KOPT-K1 (cell line): ENCODE data around the gene NPAS3.

Source experiments
- H3K27ac ChIP-seq: fragments of 200-600 bp; sonication (generic); 2 replicates; pipeline ENCODE4 v1.5.1; 2016; ENCODE audit warnings: antibody characterized with exemption, mild to moderate bottlenecking, low read depth, low read length; ENCODE audit not compliant: poor library complexity, severe bottlenecking
- H3K36me3 ChIP-seq: fragments of 200-600 bp; sonication (generic); 2 replicates; pipeline ENCODE4 v1.5.1; 2017; ENCODE audit warnings: antibody characterized with exemption, mild to moderate bottlenecking, low read length, moderate library complexity; ENCODE audit not compliant: insufficient read depth
- H3K9me3 ChIP-seq: fragments of 200-600 bp; sonication (generic); 2 replicates; pipeline ENCODE4 v1.5.1; 2017; ENCODE audit warnings: antibody characterized with exemption, low read length, mild to moderate bottlenecking; ENCODE audit not compliant: insufficient read depth, poor library complexity, severe bottlenecking

The NPAS3 gene

GRCh38 chr14:33508126-33509062 lies 569.7 kb downstream of the NPAS3 start:
- no peaks in the 10 kb centered on the region for H3K9me3 ChIP-seq
- H3K36me3 ChIP-seq: no peaks in the 10 kb centered on the region
- H3K27ac ChIP-seq: no peak overlapping the region

- no peaks in the 10 kb centered on the region for H3K9me3 ChIP-seq
Measured at GRCh38 chr14:33509454-33509853, 570.8 kb downstream of the NPAS3 start.

GRCh38 chr14:33510063-33510481 lies 571.4 kb downstream of the NPAS3 start:
- Histone ChIP-seq H3K9me3 (no peaks in the 10 kb centered on the region), H3K36me3 (no peaks in the 10 kb centered on the region), H3K27ac (no peak overlapping the region)

More at GRCh38 chr14:33509454-33509853, 570.8 kb downstream of the NPAS3 start:
- H3K27ac ChIP-seq: no peak overlapping the region
- H3K36me3 ChIP-seq: no peaks in the 10 kb centered on the region

- no peaks in the 10 kb centered on the region for H3K9me3 ChIP-seq
Measured at GRCh38 chr14:33510991-33511390, 572.3 kb downstream of the NPAS3 start.

GRCh38 chr14:33511851-33512640 lies 573.4 kb downstream of the NPAS3 start:
- Histone ChIP-seq H3K36me3 (no peaks in the 10 kb centered on the region), H3K27ac (no peak overlapping the region), H3K9me3 (no peaks in the 10 kb centered on the region)

More at GRCh38 chr14:33510991-33511390, 572.3 kb downstream of the NPAS3 start:
- H3K36me3 ChIP-seq: no peaks in the 10 kb centered on the region
- H3K27ac ChIP-seq: no peak overlapping the region

GRCh38 chr14:33515441-33515840 lies 576.8 kb downstream of the NPAS3 start:
- no peaks in the 10 kb centered on the region for H3K36me3 ChIP-seq
- H3K27ac ChIP-seq: no peak overlapping the region
- H3K9me3 ChIP-seq: no peaks in the 10 kb centered on the region

GRCh38 chr14:33515899-33516298 lies 577.2 kb downstream of the NPAS3 start:
- Histone ChIP-seq H3K9me3 (no peaks in the 10 kb centered on the region), H3K36me3 (no peaks in the 10 kb centered on the region), H3K27ac (no peak overlapping the region)

GRCh38 chr14:33516898-33517436 lies 578.3 kb downstream of the NPAS3 start:
- no peaks in the 10 kb centered on the region for H3K36me3 ChIP-seq
- H3K27ac ChIP-seq: no peak overlapping the region
- H3K9me3 ChIP-seq: no peaks in the 10 kb centered on the region

- Histone ChIP-seq H3K9me3 (no peaks in the 10 kb centered on the region), H3K27ac (no peak overlapping the region), H3K36me3 (no peaks in the 10 kb centered on the region)
Measured at GRCh38 chr14:33521192-33521591, 582.5 kb downstream of the NPAS3 start.

GRCh38 chr14:33524244-33524643 lies 585.6 kb downstream of the NPAS3 start:
- Histone ChIP-seq H3K9me3 (no peaks in the 10 kb centered on the region), H3K36me3 (no peaks in the 10 kb centered on the region), H3K27ac (no peak overlapping the region)

GRCh38 chr14:33525626-33526025 lies 586.9 kb downstream of the NPAS3 start:
- H3K9me3 ChIP-seq: no peaks in the 10 kb centered on the region
- no peak overlapping the region for H3K27ac ChIP-seq
- no peaks in the 10 kb centered on the region for H3K36me3 ChIP-seq

GRCh38 chr14:33527023-33527634 lies 588.5 kb downstream of the NPAS3 start:
- no peaks in the 10 kb centered on the region for H3K36me3 ChIP-seq
- no peak overlapping the region for H3K27ac ChIP-seq
- H3K9me3 ChIP-seq: no peaks in the 10 kb centered on the region

- H3K9me3 ChIP-seq: no peaks in the 10 kb centered on the region
- no peaks in the 10 kb centered on the region for H3K36me3 ChIP-seq
- no peak overlapping the region for H3K27ac ChIP-seq
Measured at GRCh38 chr14:33528655-33529054, 590.0 kb downstream of the NPAS3 start.

- no peaks in the 10 kb centered on the region for H3K36me3 ChIP-seq
- no peaks in the 10 kb centered on the region for H3K9me3 ChIP-seq
- no peak overlapping the region for H3K27ac ChIP-seq
Measured at GRCh38 chr14:33529787-33530757, 591.4 kb downstream of the NPAS3 start.
